GM12801 (cell line): ENCODE data around the gene DOCK4.

Experiments used
- TF ChIP-seq, protein P1 (sequence below): IDR thresholded peaks from one replicate; pipeline ENCODE4 v1.5.1; 2011; ENCODE audit warnings: control low read depth; ENCODE audit not compliant: insufficient read length; ENCODE audit errors: extremely low read depth

The DOCK4 gene

DNA sequence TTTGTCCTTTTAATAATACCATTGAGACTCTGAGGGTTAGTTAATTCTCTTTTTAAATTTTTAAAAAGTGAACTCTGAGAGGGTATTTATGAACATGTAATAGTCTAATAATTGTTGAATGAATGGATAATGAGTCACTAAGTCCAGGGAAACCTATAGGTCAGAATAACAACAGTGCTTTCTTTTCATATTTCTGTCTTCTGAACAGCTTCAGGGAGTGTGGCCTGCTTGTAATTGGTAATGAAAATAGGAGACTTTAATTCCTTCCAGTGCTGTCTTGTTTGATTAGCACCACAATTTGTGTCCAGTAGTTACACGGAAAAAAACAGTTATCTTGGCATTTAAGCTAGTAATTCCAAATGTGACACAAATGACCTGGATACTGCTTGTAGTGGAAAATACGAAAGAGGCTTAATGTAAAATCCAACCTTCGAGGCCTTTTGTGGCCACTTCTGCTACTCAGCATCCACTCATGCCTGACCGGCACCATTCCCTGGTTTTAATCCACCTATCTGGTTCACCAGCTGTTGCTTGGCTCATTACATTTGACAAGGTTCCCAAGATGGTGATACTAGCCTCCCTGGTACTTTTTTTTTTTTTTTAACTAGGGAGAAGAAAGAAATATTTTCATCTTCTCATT is 494.7 kb downstream of the DOCK4 start:
- TF ChIP-seq, protein P1, sequence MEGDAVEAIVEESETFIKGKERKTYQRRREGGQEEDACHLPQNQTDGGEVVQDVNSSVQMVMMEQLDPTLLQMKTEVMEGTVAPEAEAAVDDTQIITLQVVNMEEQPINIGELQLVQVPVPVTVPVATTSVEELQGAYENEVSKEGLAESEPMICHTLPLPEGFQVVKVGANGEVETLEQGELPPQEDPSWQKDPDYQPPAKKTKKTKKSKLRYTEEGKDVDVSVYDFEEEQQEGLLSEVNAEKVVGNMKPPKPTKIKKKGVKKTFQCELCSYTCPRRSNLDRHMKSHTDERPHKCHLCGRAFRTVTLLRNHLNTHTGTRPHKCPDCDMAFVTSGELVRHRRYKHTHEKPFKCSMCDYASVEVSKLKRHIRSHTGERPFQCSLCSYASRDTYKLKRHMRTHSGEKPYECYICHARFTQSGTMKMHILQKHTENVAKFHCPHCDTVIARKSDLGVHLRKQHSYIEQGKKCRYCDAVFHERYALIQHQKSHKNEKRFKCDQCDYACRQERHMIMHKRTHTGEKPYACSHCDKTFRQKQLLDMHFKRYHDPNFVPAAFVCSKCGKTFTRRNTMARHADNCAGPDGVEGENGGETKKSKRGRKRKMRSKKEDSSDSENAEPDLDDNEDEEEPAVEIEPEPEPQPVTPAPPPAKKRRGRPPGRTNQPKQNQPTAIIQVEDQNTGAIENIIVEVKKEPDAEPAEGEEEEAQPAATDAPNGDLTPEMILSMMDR = no peak

DNA sequence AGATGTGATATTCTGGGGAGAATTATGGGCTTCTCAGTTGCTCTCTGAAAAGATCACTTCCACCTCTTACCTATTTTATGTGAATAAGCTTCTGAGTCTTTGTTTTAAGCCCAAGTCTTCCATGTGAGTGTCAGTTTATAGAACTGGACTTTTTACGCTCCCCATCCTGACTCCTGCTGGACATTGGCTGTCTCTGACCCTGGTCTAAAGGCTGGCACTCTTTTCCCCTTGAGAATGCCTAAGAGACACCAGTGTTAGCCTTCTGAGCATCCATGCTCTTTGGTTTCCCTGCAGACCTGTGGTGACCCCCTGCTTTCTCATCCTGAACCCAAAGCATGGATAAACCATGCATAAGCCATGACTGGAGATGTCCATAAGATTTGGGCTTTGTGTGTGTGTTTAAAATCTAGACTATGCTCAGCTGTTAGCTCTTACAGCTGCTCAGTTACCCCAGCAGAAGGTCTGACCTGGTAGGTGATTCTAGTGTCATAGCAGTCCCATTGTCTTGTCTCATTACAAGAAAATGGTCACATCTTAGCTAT is 495.3 kb downstream of the DOCK4 start:
- TF ChIP-seq, protein P1 = no peak

DNA sequence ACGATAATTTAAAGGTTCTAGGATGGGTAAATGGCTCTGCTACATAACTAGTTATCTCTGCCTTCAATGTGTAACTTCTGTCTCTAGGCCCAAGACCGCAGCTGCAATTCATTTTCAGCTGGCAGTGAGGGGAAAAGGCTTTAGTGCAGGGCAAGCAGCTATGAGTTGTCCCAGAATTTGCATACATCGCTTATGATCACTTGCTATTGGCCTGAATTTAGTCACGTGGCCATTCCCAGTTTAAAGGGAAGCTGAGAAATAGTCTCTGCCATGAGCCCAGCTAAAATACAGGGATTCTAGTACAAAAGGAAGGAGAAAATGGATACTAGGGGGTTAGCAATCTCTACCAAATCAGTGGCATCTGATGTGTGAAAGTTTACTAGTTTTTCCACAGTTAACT is 498.1 kb downstream of the DOCK4 start:
- TF ChIP-seq, protein P1 = no peak

DNA sequence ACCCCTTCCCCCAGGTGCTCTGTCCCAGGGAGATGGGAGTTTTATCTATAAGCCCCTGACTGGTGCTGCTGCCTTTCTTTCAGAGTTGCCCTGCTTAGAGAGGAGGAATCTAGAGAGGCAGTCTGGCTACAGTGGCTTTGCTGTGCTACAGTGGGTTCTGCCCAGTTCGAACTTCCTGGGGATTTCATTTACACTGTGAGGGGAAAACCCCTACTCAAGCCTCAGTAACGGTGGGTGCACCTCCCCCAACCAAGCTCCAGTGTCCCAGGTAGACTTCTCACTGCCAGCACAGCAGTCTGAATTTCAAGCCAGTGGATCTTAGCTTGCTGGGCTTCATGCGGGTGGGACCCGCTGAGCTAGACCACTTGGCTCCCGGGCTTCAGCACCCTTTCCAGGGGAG is 500.4 kb downstream of the DOCK4 start:
- TF ChIP-seq, protein P1 = no peak

DNA sequence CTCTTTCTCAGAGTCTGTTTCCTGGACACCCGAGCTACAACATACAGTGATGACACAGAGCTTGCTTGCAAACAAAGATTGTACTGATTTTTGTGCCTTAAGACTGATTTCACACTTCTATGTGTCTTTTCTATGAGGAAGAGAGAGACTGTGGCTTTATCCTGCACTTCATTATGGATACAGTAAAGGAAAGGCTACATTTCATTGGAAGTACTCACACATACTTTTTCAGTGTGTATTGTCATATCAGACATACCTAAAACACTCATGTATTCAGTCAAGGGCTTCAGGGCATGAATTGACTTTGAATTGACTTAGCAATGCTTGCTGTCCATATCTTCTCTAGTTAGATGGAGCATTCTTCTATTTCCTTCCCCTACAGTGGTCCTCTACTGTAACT is 508.4 kb downstream of the DOCK4 start:
- TF ChIP-seq, protein P1 = no peak

DNA sequence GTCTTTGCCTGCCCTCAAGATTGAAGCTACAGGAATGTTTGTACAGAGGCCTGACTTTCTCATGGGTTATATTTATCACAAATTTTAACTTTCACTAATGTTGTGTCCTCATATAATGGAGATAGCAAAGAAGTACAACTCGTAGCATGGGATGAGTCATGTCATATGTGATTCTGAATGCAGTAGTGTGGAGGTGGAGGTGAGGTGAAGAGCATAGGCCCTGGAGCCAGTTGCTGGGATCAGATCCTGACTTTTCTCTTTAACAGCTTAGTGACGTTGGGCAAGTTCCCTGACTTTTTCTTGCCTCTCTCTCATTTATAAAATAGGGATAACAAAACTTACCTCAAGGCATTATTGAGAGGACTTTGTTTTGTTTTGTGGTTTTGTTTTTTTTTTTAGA is 511.8 kb downstream of the DOCK4 start:
- TF ChIP-seq, protein P1 = no peak

DNA sequence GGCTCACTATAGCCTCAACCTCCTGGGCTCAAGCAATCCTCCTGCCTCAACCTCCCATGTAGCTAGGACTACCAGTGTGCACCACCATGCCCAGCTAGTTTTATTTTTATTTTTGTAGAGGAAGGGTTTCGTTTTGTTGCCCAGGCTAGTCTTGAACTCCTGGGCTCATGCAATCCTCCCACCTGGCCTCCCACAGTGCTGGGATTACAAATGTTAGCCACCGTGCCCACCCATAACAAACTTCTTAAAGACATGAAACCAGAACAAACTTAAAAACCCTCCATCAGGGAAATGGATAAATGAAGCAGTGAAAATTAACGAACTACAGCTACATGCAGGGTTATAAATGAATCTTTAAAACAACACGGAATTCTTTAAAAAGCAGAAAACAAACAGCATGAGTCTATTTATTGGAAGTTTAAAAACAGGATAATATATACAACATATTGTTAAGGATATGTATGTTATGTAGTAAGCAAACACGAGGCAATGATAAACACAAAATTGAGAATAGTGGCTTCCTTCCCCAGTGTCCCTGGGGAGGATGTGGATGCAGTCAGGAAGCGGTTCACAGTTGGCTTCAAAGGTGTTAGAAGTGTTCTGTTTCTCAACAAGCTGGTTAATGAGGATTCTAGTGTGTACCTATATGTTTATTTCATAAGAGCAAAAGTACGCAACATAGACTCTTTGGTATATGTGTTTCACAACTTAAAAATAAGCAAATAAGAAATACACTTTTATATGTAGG is 515.7 kb downstream of the DOCK4 start:
- TF ChIP-seq, protein P1 = no peak
